ENCODE measurements around the gene STK32C.

DNA sequence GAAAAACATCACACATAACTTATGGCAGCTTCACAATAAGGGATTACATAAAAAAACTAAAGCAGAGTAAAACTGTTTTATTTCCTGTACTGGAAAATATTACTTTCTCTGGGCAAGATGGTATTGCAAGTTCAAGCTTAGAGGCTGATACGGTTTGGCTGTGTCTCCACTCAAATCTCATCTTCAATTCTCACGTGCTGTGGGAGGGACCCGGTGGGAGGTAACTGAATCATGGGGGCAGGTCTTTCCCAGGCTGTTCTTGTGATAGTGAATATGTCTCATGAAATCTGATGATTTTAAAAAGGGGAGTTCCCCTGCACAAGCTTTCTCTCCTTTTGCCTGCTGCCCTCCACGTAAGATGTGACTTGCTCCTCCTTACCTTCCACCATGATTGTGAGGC is 19.2 kb upstream of the STK32C start:
- TF ChIP-seq, protein P1, sequence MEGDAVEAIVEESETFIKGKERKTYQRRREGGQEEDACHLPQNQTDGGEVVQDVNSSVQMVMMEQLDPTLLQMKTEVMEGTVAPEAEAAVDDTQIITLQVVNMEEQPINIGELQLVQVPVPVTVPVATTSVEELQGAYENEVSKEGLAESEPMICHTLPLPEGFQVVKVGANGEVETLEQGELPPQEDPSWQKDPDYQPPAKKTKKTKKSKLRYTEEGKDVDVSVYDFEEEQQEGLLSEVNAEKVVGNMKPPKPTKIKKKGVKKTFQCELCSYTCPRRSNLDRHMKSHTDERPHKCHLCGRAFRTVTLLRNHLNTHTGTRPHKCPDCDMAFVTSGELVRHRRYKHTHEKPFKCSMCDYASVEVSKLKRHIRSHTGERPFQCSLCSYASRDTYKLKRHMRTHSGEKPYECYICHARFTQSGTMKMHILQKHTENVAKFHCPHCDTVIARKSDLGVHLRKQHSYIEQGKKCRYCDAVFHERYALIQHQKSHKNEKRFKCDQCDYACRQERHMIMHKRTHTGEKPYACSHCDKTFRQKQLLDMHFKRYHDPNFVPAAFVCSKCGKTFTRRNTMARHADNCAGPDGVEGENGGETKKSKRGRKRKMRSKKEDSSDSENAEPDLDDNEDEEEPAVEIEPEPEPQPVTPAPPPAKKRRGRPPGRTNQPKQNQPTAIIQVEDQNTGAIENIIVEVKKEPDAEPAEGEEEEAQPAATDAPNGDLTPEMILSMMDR (IDR thresholded peaks at IDR 0.05): no peak
- TF ChIP-seq POLR2A (IDR thresholded peaks at IDR 0.05): no peak
- no peak for TF ChIP-seq POLR2AphosphoS5 (IDR thresholded peaks at IDR 0.05)
- no peak for TF ChIP-seq EP300 (IDR thresholded peaks at IDR 0.05)
